IPS-20b (cell line): Measurements from ENCODE around the gene PACRG.

Source experiments
- H3K27ac ChIP-seq: one replicate; pipeline ENCODE4 v1.5.1; 2013; ENCODE audit warnings: low read length
- H3K27me3 ChIP-seq: 2 replicates; pipeline ENCODE4 v1.6.1; 2013; ENCODE audit warnings: mild to moderate bottlenecking, low read length, inconsistent platforms; ENCODE audit not compliant: insufficient read depth
- H3K36me3 ChIP-seq: 2 replicates; pipeline ENCODE4 v1.6.1; 2013; ENCODE audit warnings: low read depth, mild to moderate bottlenecking, inconsistent platforms, low read length, moderate library complexity; ENCODE audit not compliant: insufficient read depth
- H3K4me1 ChIP-seq: 2 replicates; pipeline ENCODE4 v1.6.1; 2013; ENCODE audit warnings: mild to moderate bottlenecking, control low read depth, inconsistent platforms, low read length, moderate library complexity; ENCODE audit not compliant: insufficient read depth
- H3K4me3 ChIP-seq: 2 replicates; pipeline ENCODE4 v1.5.1; 2013; ENCODE audit warnings: mild to moderate bottlenecking, low read length, inconsistent platforms
- H3K9ac ChIP-seq: 2 replicates; pipeline ENCODE4 v1.6.1; 2013; ENCODE audit warnings: low read depth, mild to moderate bottlenecking, inconsistent platforms, low read length, moderate library complexity
- H3K9me3 ChIP-seq: 2 replicates; pipeline ENCODE4 v1.6.1; 2013; ENCODE audit warnings: mild to moderate bottlenecking, low read depth, low read length, inconsistent platforms; ENCODE audit not compliant: insufficient read depth

Gene PACRG

DNA sequence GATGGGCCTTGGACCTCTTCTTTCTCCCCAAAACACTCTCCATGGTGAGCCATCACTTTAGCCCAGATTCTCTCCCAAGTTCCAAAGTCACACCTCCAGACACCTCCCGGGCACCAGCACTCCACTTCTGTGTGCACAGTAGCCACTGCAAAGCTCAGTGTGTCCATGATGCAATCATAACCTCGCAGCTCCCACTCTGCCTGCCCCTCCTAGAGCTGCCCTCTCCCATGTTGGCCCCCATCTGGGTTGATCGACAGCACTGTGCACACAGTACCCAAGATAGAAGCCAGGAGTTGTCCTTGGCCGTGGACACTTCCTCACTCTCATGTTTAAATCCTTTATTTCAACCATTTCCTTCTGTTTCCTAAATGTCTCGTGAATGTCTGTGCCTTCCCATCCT is 293.3 kb downstream of the PACRG start:
- Histone ChIP-seq H3K27ac (no peak overlapping the region), H3K9ac (no peak overlapping the region), H3K27me3 (no peaks in the 10 kb centered on the region), H3K9me3 (peaks cover 19% of the 10 kb centered on the region; the same call in 1 of the 2 replicates), H3K4me3 (no peak overlapping the region), H3K4me1 (no peaks in the 10 kb centered on the region), H3K36me3 (no peaks in the 10 kb centered on the region)

DNA sequence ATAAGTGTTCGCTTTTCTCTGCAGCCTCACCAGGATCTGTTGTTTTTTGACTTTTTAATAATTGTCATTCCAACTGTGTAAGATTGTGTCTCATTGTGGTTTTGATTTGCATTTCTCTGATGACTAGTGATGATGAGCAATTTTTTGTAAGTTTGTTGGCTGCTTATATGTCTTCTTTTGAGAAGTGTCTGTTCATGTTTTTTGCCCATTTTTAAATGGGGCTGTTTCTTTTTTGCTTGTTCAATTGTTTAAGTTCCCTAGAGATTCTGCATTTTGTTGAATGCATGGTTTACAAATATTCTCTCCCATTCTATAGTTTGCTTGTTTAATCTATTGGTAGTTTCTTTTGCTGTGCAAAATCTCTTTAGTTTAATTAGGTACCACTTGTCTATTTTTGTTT is 295.9 kb downstream of the PACRG start:
- Histone ChIP-seq H3K9me3 (peaks cover 19% of the 10 kb centered on the region; the same call in 1 of the 2 replicates), H3K36me3 (no peaks in the 10 kb centered on the region), H3K27ac (no peak overlapping the region), H3K4me3 (no peak overlapping the region), H3K4me1 (no peaks in the 10 kb centered on the region), H3K9ac (no peak overlapping the region), H3K27me3 (no peaks in the 10 kb centered on the region)

DNA sequence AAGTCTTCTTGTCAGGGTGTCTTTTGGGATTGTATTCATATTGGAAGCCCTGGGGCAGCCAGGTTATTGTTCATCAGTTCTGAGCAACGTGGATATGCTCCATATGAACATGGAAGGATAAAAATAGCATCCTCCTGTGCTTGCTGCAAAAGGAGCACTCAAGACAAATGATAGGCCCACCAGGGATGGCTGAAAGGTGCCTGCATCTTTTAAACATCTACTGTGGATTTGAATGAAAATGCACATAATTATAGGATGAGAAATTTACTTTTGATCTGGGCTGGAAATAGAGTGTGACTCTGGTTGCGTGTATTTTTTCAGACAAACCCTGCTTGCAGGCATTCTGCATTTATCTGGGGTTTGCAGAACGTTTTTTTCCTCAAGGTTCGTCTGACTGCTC is 299.1 kb downstream of the PACRG start:
- Histone ChIP-seq H3K27me3 (no peaks in the 10 kb centered on the region), H3K4me1 (no peaks in the 10 kb centered on the region), H3K4me3 (no peak overlapping the region), H3K9ac (no peak overlapping the region), H3K36me3 (no peaks in the 10 kb centered on the region), H3K27ac (no peak overlapping the region), H3K9me3 (peaks cover 25% of the 10 kb centered on the region)

DNA sequence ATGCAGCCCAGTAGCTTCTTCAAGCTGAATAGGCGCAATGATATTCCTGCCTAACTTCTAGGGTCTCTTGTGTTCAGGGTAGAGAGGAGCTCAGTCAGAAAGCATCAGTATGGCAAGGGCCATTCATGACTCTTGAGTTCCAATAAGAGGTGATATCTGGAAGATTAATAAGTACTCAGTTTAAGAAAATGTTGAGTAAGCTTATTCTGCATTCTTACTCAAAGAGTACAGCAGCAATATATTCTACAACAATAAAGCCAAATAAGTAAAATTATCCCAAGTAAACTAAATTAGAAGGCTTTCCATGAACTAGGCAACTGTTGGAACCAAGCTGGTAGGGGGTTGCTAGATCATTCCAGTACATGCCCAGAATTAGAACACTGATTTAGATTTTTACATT is 303.2 kb downstream of the PACRG start:
- no peaks in the 10 kb centered on the region for H3K27me3 ChIP-seq
- H3K36me3 ChIP-seq: no peaks in the 10 kb centered on the region
- H3K4me1 ChIP-seq: no peaks in the 10 kb centered on the region
- peaks cover 19% of the 10 kb centered on the region for H3K9me3 ChIP-seq
- H3K9ac ChIP-seq: no peak overlapping the region
- H3K4me3 ChIP-seq: no peak overlapping the region
- H3K27ac ChIP-seq: no peak overlapping the region

DNA sequence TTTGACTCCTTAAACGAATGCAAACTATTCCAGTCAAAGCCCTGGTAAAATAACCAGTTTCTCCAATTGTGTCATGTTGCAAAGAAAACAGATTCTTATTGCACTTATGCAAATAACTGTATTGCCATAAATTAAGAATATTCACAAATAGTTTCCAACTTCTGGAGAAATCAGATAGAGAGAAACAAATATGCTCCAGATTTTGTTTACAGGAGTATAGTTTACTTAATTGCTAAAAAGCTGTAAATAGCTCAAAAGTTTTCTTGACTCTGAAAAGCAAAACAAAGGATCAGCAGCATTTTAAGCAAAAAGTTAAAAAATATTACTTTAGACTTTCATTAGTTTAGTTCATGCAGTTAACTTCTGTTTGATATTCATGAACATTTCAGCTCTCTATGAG is 304.2 kb downstream of the PACRG start:
- Histone ChIP-seq H3K9ac (no peak overlapping the region), H3K27me3 (no peaks in the 10 kb centered on the region), H3K36me3 (no peaks in the 10 kb centered on the region), H3K4me3 (no peak overlapping the region), H3K4me1 (no peaks in the 10 kb centered on the region), H3K9me3 (peaks cover 19% of the 10 kb centered on the region), H3K27ac (no peak overlapping the region)

DNA sequence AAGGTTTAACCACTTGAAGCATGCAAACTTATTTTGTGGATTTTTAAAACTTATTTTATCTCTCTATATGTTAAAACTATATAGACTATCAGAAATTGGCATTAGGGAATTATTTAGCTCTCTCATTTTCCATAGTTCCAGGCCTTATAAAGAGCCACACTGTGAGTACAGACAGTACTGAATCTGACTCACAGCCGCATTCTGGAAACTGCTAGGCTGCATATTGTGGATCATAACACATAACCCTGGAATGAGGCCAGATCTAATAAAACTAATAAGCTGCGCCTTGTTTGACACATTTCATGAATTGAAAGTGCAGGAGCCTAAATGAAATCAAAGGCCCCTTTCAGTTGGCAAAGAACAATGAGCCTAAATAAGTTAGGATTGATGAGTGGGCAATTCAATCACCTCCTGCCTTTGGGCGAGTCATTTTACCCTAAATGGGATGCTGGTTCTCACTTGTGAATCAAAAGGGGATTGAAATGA is 308.4 kb downstream of the PACRG start:
- H3K4me1 ChIP-seq: no peaks in the 10 kb centered on the region
- H3K36me3 ChIP-seq: no peaks in the 10 kb centered on the region
- H3K9ac ChIP-seq: no peak overlapping the region
- H3K9me3 ChIP-seq: peaks cover 19% of the 10 kb centered on the region
- no peaks in the 10 kb centered on the region for H3K27me3 ChIP-seq
- no peak overlapping the region for H3K4me3 ChIP-seq
- no peak overlapping the region for H3K27ac ChIP-seq

DNA sequence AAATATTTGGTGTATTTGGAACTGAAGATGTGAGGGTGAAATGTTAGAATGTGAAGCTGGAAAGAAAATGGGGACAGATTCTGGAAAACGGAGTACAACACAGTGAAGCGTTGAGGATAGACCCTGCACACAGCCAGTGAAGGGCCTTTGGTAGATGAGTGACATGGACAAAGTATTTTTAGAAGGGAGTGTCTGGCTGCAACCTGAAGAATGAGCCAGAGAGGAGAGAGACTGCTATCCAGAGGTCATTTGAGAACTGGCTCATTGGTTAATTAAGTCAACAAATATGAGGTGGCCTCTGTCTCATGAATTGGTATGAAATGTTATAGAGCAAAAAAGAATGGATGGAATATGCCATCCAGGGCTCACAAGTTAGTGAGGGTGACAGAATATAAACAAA is 310.5 kb downstream of the PACRG start:
- Histone ChIP-seq H3K4me3 (no peak overlapping the region), H3K36me3 (no peaks in the 10 kb centered on the region), H3K27ac (no peak overlapping the region), H3K9me3 (no peaks in the 10 kb centered on the region; the same call in none of the 2 replicates), H3K27me3 (no peaks in the 10 kb centered on the region), H3K9ac (no peak overlapping the region), H3K4me1 (no peaks in the 10 kb centered on the region)

DNA sequence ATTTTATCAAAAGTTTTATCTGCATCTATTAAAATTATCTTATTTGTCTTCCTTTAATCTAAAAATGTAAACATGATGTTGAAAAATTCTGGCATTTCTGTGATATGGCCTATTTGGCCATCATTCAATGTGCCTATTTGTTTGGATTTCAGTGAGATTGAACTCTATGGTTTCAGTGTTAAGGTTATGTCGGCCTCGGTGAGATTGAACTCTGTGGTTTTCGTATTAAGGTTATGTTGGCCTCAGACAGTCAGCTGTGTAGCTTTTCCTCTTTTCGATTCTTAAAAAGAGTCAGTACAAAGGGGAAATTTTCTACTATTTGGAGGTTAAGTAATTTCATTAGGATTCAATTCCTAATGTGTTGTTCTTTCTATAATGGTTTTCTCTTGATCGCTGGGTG is 320.6 kb downstream of the PACRG start:
- H3K36me3 ChIP-seq: no peaks in the 10 kb centered on the region
- H3K4me3 ChIP-seq: no peak overlapping the region
- no peak overlapping the region for H3K27ac ChIP-seq
- no peak overlapping the region for H3K9ac ChIP-seq
- no peaks in the 10 kb centered on the region for H3K27me3 ChIP-seq
- H3K9me3 ChIP-seq: no peaks in the 10 kb centered on the region
- no peaks in the 10 kb centered on the region for H3K4me1 ChIP-seq

DNA sequence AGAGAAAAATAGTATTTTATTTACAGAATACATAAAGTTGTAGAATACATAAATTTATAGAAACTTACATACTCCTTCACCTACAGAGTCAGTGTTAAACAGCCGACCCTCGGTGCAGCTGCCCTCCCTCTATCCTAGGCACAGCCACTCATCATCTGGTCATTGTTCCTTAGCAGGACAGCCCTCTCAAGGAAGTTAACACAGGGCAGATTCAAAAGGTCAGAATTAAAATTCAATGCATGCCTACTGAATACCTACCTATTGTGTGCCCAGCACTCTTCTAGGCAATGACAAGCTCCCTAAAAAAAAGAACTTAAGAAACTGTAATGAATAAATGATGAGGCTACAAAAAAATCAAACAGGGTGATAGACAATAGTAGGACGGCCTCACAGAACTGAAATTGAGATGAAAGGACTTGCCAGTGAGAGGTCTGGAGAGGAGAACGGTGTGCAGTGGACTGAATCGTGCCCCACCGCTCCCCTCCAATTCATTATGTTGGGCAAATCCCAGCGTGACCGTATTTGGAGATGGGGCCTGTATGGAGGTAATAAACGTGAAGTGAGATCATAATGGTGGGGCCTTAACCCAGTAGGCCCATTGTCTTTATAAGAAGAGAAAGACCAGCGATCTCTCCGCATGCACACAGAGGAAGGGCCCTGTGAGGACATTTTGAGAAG is 326.0 kb downstream of the PACRG start:
- Histone ChIP-seq H3K4me1 (no peaks in the 10 kb centered on the region), H3K9ac (no peak overlapping the region), H3K27ac (no peak overlapping the region), H3K27me3 (no peaks in the 10 kb centered on the region), H3K9me3 (no peaks in the 10 kb centered on the region; the same call in 1 of the 2 replicates), H3K36me3 (no peaks in the 10 kb centered on the region), H3K4me3 (no peak overlapping the region)

DNA sequence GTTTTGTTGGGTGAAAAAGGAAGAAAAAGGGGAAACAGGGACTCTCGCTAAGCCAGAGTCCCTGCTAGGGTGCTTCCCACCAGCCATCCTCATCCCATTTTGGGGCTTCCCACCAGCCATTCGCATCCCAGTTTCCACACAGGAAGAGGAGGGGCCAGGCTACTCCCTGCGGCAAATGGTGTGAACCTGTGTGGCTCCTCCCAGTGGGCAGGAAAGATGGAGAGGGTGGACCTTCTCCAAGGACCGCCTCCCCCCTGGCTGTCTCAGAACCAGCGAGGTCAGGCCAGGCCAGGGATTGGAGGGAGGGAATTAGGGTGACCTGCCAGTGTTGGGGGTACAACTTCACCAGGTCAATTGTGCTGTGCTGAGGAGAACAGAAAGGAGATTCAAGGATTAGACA is 326.9 kb downstream of the PACRG start:
- H3K9me3 ChIP-seq: no peaks in the 10 kb centered on the region; the same call in 1 of the 2 replicates
- H3K4me1 ChIP-seq: no peaks in the 10 kb centered on the region
- no peak overlapping the region for H3K9ac ChIP-seq
- H3K27ac ChIP-seq: no peak overlapping the region
- no peak overlapping the region for H3K4me3 ChIP-seq
- no peaks in the 10 kb centered on the region for H3K27me3 ChIP-seq
- H3K36me3 ChIP-seq: no peaks in the 10 kb centered on the region

DNA sequence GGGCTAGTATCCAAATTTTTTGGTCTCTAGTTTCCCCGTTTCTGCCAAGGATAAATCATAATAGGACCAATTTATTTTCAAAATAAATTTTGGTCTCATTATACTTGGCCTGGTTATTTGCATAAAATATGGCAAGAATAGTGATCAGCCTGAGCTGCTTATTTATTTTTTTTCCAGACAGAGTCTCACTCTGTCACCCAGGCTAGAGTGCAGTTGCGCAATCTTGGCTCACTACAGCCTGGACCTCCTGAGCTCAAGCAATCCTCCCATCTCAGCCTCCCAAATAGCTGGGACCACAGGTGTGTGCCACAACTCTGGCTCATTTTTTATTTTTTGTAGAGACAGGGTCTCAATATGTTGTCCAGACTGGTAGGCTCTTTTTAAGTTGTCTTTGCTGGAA is 329.5 kb downstream of the PACRG start:
- Histone ChIP-seq H3K4me3 (no peak overlapping the region), H3K4me1 (no peaks in the 10 kb centered on the region), H3K36me3 (no peaks in the 10 kb centered on the region), H3K27me3 (no peaks in the 10 kb centered on the region), H3K27ac (no peak overlapping the region), H3K9me3 (no peaks in the 10 kb centered on the region; the same call in 1 of the 2 replicates), H3K9ac (no peak overlapping the region)

DNA sequence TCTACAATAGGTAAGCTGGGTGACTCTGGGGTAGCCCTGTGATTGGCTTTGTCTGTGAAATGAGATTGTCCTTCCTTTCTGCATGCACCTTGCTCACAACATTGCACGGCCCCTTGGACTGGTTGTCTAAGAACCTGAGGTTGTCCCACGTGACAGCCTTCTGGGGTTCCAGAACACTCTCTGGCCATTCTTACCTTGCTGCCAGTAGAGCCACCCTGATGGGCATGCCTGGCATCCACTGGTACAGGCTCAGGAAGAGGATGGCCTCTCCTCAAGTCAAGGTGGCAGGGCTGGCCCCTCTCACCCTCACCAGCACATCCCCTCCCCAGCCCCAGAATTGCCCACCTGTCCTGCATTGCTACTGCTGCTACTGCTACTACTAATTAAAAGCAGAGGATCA is 335.0 kb downstream of the PACRG start:
- Histone ChIP-seq H3K9me3 (no peaks in the 10 kb centered on the region), H3K9ac (no peak overlapping the region), H3K4me3 (no peak overlapping the region), H3K27ac (no peak overlapping the region), H3K4me1 (no peaks in the 10 kb centered on the region), H3K36me3 (no peaks in the 10 kb centered on the region), H3K27me3 (no peaks in the 10 kb centered on the region)
